GM10847 (cell line): ENCODE data around the gene GLT8D2.

Experiments
- POLR2A ChIP-seq: IDR thresholded peaks from 2 replicates; pipeline ENCODE4 v1.6.1; 2011; ENCODE audit not compliant: insufficient read length; ENCODE audit errors: extremely low read depth

GLT8D2 gene

DNA sequence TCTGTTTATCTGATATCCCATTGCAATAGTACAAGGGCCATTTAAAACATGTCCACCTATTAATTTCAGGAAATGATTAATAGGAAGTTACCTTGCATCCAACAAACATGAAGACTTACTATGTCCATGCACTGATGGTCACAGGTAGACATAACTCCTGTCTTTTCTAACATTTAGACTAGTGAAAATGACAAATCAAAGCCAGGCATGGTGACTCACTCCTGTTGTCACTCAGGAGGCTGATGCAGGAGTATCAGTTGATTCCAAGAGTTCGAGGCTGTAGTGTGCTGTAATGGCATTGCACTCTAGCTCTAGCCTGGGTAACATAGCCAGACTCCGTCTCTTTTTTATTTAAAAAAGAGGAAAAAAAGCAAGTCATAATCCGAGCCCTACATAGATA is 105.0 kb downstream of the GLT8D2 start:
- no peak for TF ChIP-seq POLR2A
